Cardiac fibroblast (primary cell): ENCODE data around the gene NTRK2.
A peak's percentile ranks its signal among the peaks of the same experiment; 100 is the strongest.

Source experiments
- DNase-seq, 2 donors: peaks; one replicate each; pipeline versions ENCODE4 v3.0.0 to v3.0.0-alpha.2; 2010; ENCODE audit warnings: low read depth in 2 of 2
- H3K4me3 ChIP-seq, 2 donors: replicated peaks in 1 of 2; 1 replicate in 1 of 2; 2 replicates in 1 of 2; pipeline ENCODE4 v1.5.1; 2011; ENCODE audit warnings: low read depth in 2 of 2, low read length in 2 of 2, mild to moderate bottlenecking in 2 of 2, moderate library complexity in 1 of 2
- CTCF ChIP-seq: IDR thresholded peaks from one replicate; pipeline ENCODE4 v1.5.1; 2011; ENCODE audit warnings: low read depth, mild to moderate bottlenecking, low read length, inconsistent platforms

The NTRK2 gene

GRCh38 chr9:84772511-84772910, 103.0 kb downstream of the NTRK2 start:
- no peak for DNase-seq
- TF ChIP-seq CTCF = no peak
- H3K4me3 ChIP-seq = no peak overlapping the region

GRCh38 chr9:84773022-84773421, 103.5 kb downstream of the NTRK2 start:
- TF ChIP-seq CTCF = no peak
- DNase-seq = peak in 1 of 2 donors; percentile 29
- no peak overlapping the region for H3K4me3 ChIP-seq

GRCh38 chr9:84775056-84775643, 105.6 kb downstream of the NTRK2 start:
- no peak for DNase-seq
- no peak overlapping the region for H3K4me3 ChIP-seq
- TF ChIP-seq CTCF = no peak

- H3K4me3 ChIP-seq = no peak overlapping the region
- no peak for DNase-seq
- TF ChIP-seq CTCF = no peak
Measured at GRCh38 chr9:84778570-84778969, 109.0 kb downstream of the NTRK2 start.

- no peak for DNase-seq
- no peak for TF ChIP-seq CTCF
- no peak overlapping the region for H3K4me3 ChIP-seq
Measured at GRCh38 chr9:84779883-84780282, 110.4 kb downstream of the NTRK2 start.

- no peak for TF ChIP-seq CTCF
- DNase-seq = no peak
Measured at GRCh38 chr9:84780385-84780784, 110.9 kb downstream of the NTRK2 start.

GRCh38 chr9:84781458-84781857, 111.9 kb downstream of the NTRK2 start:
- TF ChIP-seq CTCF = peak; percentile 38
- H3K4me3 ChIP-seq = no peak overlapping the region
- DNase-seq = peak; percentile 6 to 26

More at GRCh38 chr9:84780385-84780784, 110.9 kb downstream of the NTRK2 start:
- no peak overlapping the region for H3K4me3 ChIP-seq
